ENCODE data around the gene HTATSF1. TPM values are rescaled to one million over a fixed set of nuclear protein-coding genes. Genes with fewer than 3 reads are reported as not detected.

The HTATSF1 gene
- total RNA-seq, 2 experiments from 2014 or later = 34.8 to 42.3 TPM

GRCh38 chrX:136473663-136474062, 23.7 kb upstream of the HTATSF1 start:
- ChIA-PET CTCF (no interaction called here), POLR2A (no interaction called here)
- Mint-ChIP-seq H3K36me3 (ENCODE audit: low read depth) (no peaks in the 10 kb centered on the region), H3K4me3 (no peak overlapping the region), H3K9me3 (ENCODE audit: low read depth) (no peaks in the 10 kb centered on the region), H3K27me3 (no peaks in the 10 kb centered on the region), H3K4me1 (no peaks in the 10 kb centered on the region), H3K27ac (no peak overlapping the region)
- ATAC-seq (no peak), DNase-seq (no peak)
- intact Hi-C loops (cut with DNase I, micrococcal nuclease) = no loop called here

GRCh38 chrX:136475236-136475635, 22.2 kb upstream of the HTATSF1 start:
- H3K27ac Mint-ChIP-seq = no peak overlapping the region
- no peaks in the 10 kb centered on the region for H3K27me3 Mint-ChIP-seq
- ChIA-PET POLR2A (no interaction called here), CTCF (interaction anchor here (0.7 kb wide), 1 partner anchor 28 kb away, joined by 3 read pairs; no protein-coding TSS in a partner anchor)
- H3K36me3 Mint-ChIP-seq (ENCODE audit: low read depth) = no peaks in the 10 kb centered on the region
- H3K4me1 Mint-ChIP-seq = no peaks in the 10 kb centered on the region
- ATAC-seq (no peak), DNase-seq (no peak)
- no peak overlapping the region for H3K4me3 Mint-ChIP-seq
- H3K9me3 Mint-ChIP-seq (ENCODE audit: low read depth) = no peaks in the 10 kb centered on the region
- intact Hi-C loops (cut with DNase I, micrococcal nuclease) = loop anchor here in 1 of 2 experiments (5.0 kb wide), 1 partner anchor 73 kb away; no protein-coding TSS in a partner anchor

DNA sequence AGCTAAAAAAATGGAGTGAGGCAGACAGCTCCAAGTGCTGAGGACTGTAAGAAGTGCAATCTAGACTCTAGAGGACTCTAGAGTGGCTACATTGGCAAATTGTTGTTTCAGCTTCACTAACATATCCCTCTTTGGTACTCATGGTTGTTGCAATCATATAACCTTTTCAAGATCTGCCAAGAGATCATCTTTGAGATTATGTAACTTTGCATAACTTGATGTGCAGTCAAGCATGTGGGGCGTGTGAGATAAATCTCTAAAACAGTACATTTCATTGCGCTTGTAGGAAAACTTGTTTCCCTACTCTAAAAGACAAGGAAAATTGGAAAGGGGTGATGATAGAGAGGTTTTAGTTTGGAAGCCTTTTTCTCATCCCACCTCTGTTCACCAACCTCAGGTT, 20.9 kb upstream of the HTATSF1 start:
- Mint-ChIP-seq H3K9me3 (ENCODE audit: low read depth) (no peaks in the 10 kb centered on the region), H3K27ac (no peak overlapping the region), H3K4me1 (no peaks in the 10 kb centered on the region), H3K36me3 (ENCODE audit: low read depth) (no peaks in the 10 kb centered on the region), H3K27me3 (no peaks in the 10 kb centered on the region), H3K4me3 (no peak overlapping the region)
- POLR2A ChIA-PET = no interaction called here
- DNase-seq (no peak), ATAC-seq (no peak)
- CTCF ChIA-PET = interaction anchor here (0.6 to 1.5 kb wide), 6 partner anchors 8 to 575 kb away, joined by 3 to 4 read pairs (median 3); no protein-coding TSS in a partner anchor
- intact Hi-C loops (cut with DNase I, micrococcal nuclease) = loop anchor here in 1 of 2 experiments (5.0 kb wide), 1 partner anchor 74 kb away; no protein-coding TSS in a partner anchor

DNA sequence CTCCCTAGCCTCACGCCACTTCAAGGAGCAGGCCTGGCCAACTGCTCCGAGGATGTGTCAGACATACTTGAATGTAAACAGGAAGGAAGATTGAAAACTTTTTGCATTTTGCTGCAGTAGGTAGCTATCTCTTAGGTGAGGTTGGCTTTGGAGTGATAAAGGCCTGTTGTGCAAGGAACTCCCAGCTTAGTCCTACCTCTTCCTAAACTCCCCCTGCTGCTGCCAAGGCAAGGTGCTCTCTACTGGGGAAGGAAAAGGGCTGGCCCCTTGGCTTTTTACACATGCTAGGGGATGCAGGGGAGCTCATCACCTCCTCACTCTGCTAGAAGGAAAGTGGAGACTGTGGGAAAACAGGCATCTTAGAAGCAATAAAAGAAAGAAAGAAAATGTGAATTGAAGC, 20.4 kb upstream of the HTATSF1 start:
- H3K27ac Mint-ChIP-seq = no peak overlapping the region
- ATAC-seq = peak; percentile 47
- peak; percentile 17 for DNase-seq
- ChIA-PET CTCF (interaction anchor here (0.6 to 1.5 kb wide), 5 partner anchors 71 to 574 kb away, joined by 3 to 4 read pairs (median 3); no protein-coding TSS in a partner anchor), POLR2A (no interaction called here)
- H3K9me3 Mint-ChIP-seq (ENCODE audit: low read depth) = no peaks in the 10 kb centered on the region
- intact Hi-C loops (cut with DNase I, micrococcal nuclease) = loop anchor here in 1 of 2 experiments (5.0 kb wide), 1 partner anchor 75 kb away; no protein-coding TSS in a partner anchor
- H3K27me3 Mint-ChIP-seq = no peaks in the 10 kb centered on the region
- H3K4me3 Mint-ChIP-seq = no peak overlapping the region
- no peaks in the 10 kb centered on the region for H3K36me3 Mint-ChIP-seq (ENCODE audit: low read depth)
- no peaks in the 10 kb centered on the region for H3K4me1 Mint-ChIP-seq

DNA sequence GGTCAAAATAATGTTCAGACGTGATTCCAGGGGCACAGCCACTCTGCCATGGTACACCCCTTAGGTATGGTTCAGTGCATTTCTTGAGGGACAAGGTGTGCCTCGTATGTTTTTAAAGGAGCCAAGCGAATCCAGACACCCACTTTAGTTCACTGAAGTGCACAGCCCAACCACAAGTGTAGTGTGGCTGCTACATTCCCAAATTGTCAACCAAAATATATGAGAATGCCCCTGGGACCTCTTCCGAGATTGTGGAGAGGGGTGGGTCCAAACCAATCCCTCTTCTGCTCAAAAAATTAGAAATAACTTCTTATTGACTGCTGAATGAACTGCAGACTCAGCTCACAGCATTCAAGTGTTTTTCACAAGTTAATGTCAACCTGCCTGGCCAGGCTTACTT, 17.0 kb upstream of the HTATSF1 start:
- DNase-seq (no peak), ATAC-seq (no peak)
- CTCF ChIA-PET = no interaction called here
- Mint-ChIP-seq H3K36me3 (ENCODE audit: low read depth) (no peaks in the 10 kb centered on the region), H3K4me3 (no peak overlapping the region), H3K9me3 (ENCODE audit: low read depth) (no peaks in the 10 kb centered on the region), H3K27me3 (peaks cover 4% of the 10 kb centered on the region), H3K4me1 (no peaks in the 10 kb centered on the region), H3K27ac (no peak overlapping the region)
- intact Hi-C loops (cut with DNase I, micrococcal nuclease) = no loop called here
- POLR2A ChIA-PET = no interaction called here

- peaks cover 26% of the 10 kb centered on the region for H3K27me3 Mint-ChIP-seq
- no peak within 1 kb of the TSS for H3K27ac Mint-ChIP-seq
- ChIA-PET POLR2A (no interaction called here), CTCF (no interaction called here)
- H3K4me3 Mint-ChIP-seq = no peak within 1 kb of the TSS
- no peaks in the 10 kb centered on the region for H3K36me3 Mint-ChIP-seq (ENCODE audit: low read depth)
- intact Hi-C loops (cut with DNase I, micrococcal nuclease) = no loop called here
- ATAC-seq (no peak), DNase-seq (no peak)
- H3K9me3 Mint-ChIP-seq (ENCODE audit: low read depth) = no peaks in the 10 kb centered on the region
- no peaks in the 10 kb centered on the region for H3K4me1 Mint-ChIP-seq
Measured at GRCh38 chrX:136487647-136488046, 9.7 kb upstream of the HTATSF1 start, which contains the start of gene BRS3. BRS3 (plus strand) TSS chrX:136487947; CDS start chrX:136488115, 168 bp downstream.

DNA sequence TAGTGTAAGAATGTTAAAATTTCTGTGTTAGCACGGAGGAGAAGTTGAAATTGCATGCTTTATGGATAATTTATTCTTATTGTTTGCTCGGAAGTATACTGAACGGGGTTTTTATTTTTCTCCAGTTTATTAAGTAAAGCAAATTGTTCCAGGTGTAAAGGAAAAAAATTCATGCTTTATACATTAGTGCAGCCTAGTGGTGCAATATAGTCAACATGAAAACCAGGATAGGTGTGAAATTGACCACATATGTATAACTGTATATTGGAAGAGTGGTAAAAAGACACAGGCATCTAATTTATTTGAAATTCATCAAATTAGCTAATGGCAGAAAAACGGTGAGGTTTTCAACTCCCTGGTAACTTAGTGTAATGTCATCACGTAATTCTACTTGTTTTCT, 8.7 kb upstream of the HTATSF1 start:
- DNase-seq (no peak), ATAC-seq (no peak)
- H3K27me3 Mint-ChIP-seq = peaks cover 26% of the 10 kb centered on the region
- no peak overlapping the region for H3K4me3 Mint-ChIP-seq
- H3K36me3 Mint-ChIP-seq (ENCODE audit: low read depth) = no peaks in the 10 kb centered on the region
- intact Hi-C loops (cut with DNase I, micrococcal nuclease) = no loop called here
- H3K27ac Mint-ChIP-seq = no peak overlapping the region
- POLR2A ChIA-PET = no interaction called here
- CTCF ChIA-PET = no interaction called here
- no peaks in the 10 kb centered on the region for H3K9me3 Mint-ChIP-seq (ENCODE audit: low read depth)
- H3K4me1 Mint-ChIP-seq = no peaks in the 10 kb centered on the region

GRCh38 chrX:136491832-136492231, 5.6 kb upstream of the HTATSF1 start:
- ATAC-seq = no peak

GRCh38 chrX:136493011-136493410, 4.4 kb upstream of the HTATSF1 start:
- no peaks in the 10 kb centered on the region for H3K36me3 Mint-ChIP-seq (ENCODE audit: low read depth)
- H3K9me3 Mint-ChIP-seq (ENCODE audit: low read depth) = no peaks in the 10 kb centered on the region
- intact Hi-C loops (cut with DNase I, micrococcal nuclease) = no loop called here
- H3K4me3 Mint-ChIP-seq = no peak overlapping the region
- ATAC-seq (no peak), DNase-seq (no peak)
- CTCF ChIA-PET = no interaction called here
- H3K4me1 Mint-ChIP-seq = peaks cover 4% of the 10 kb centered on the region
- no peak overlapping the region for H3K27ac Mint-ChIP-seq
- POLR2A ChIA-PET = no interaction called here
- peaks cover 12% of the 10 kb centered on the region for H3K27me3 Mint-ChIP-seq

More at GRCh38 chrX:136491832-136492231, 5.6 kb upstream of the HTATSF1 start:
- no peak for DNase-seq
- intact Hi-C loops (cut with DNase I, micrococcal nuclease) = no loop called here
- no peak overlapping the region for H3K27ac Mint-ChIP-seq
- no peak overlapping the region for H3K4me3 Mint-ChIP-seq
- ChIA-PET CTCF (no interaction called here), POLR2A (no interaction called here)
- no peaks in the 10 kb centered on the region for H3K36me3 Mint-ChIP-seq (ENCODE audit: low read depth)
- peaks cover 12% of the 10 kb centered on the region for H3K27me3 Mint-ChIP-seq
- H3K4me1 Mint-ChIP-seq = peaks cover 4% of the 10 kb centered on the region
- no peaks in the 10 kb centered on the region for H3K9me3 Mint-ChIP-seq (ENCODE audit: low read depth)

DNA sequence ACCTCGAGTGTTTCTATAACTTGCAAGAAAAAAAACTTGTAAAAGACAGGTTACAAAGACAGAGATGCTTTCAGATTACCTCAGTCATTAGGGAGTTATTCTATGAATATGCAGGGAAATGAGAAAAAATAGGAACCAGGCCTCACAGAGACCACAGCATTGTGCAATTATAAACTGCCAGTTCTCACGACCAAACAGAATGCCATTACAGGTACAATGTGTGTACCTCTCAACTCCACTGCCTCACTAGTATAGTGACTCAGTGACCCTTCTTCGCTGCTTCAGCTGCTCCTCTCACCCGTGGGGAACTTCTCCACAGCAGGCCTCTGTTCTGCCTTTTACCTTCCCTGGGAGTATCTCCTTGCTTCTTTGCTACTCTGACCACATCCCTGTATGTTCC, 2.3 kb upstream of the HTATSF1 start:
- ChIA-PET CTCF (no interaction called here), POLR2A (no interaction called here)
- DNase-seq = no peak
- H3K4me1 Mint-ChIP-seq = peaks cover 17% of the 10 kb centered on the region
- peaks cover 6% of the 10 kb centered on the region for H3K27me3 Mint-ChIP-seq
- H3K9me3 Mint-ChIP-seq (ENCODE audit: low read depth) = no peaks in the 10 kb centered on the region
- H3K36me3 Mint-ChIP-seq (ENCODE audit: low read depth) = peaks cover 4% of the 10 kb centered on the region
- no peak for ATAC-seq
- H3K27ac Mint-ChIP-seq = peak overlapping the region; percentile 29
- no peak overlapping the region for H3K4me3 Mint-ChIP-seq
- intact Hi-C loops (cut with DNase I, micrococcal nuclease) = loop anchor here (5.0 kb wide), 8 partner anchors 82 to 973 kb away; partner anchors contain the start of genes CD40LG (in 1 of the 2), FHL1 (in 1 of the 2), INTS6L (in 1 of the 2) and MAP7D3 (in 1 of the 2)

GRCh38 chrX:136496186-136496763, 1.1 kb upstream of the HTATSF1 start:
- no peaks in the 10 kb centered on the region for H3K27me3 Mint-ChIP-seq
- no peak for ATAC-seq
- ChIA-PET CTCF (interaction anchor here (1.6 kb wide), 1 partner anchor 82 kb away, joined by 3 read pairs; no protein-coding TSS in a partner anchor), POLR2A (no interaction called here)
- intact Hi-C loops (cut with DNase I, micrococcal nuclease) = loop anchor here (1.0 to 5.0 kb wide), 12 partner anchors 81 to 974 kb away; partner anchors contain the start of genes CD40LG (in 1 of the 2), FHL1 (in 1 of the 2), INTS6L (in 1 of the 2) and MAP7D3 (in 1 of the 2)
- DNase-seq = no peak
- peaks cover 11% of the 10 kb centered on the region for H3K36me3 Mint-ChIP-seq (ENCODE audit: low read depth)
- peak overlapping the region; percentile 92 for H3K27ac Mint-ChIP-seq
- H3K4me3 Mint-ChIP-seq = peak overlapping the region; percentile 83
- no peaks in the 10 kb centered on the region for H3K9me3 Mint-ChIP-seq (ENCODE audit: low read depth)
- H3K4me1 Mint-ChIP-seq = peaks cover 17% of the 10 kb centered on the region
